Measurements from ENCODE around the gene NUDC.

GRCh38 chr1:26978901-26979300 is 57.4 kb downstream of the NUDC start:
- no peak for TF ChIP-seq CTCF (IDR thresholded peaks at IDR 0.05; ENCODE audit: insufficient read depth, low read depth, low read length)
- TF ChIP-seq EZH2 (IDR thresholded peaks at IDR 0.05; ENCODE audit: insufficient read depth, low read length) = no peak
